Measurements from ENCODE around the gene YKT6. TPM values are rescaled to one million over a fixed set of nuclear protein-coding genes. Genes with fewer than 3 reads are reported as not detected.

The YKT6 gene
- 10 to 100 TPM; 12.4 to 85.3 (median 49.4) TPM for total RNA-seq

DNA sequence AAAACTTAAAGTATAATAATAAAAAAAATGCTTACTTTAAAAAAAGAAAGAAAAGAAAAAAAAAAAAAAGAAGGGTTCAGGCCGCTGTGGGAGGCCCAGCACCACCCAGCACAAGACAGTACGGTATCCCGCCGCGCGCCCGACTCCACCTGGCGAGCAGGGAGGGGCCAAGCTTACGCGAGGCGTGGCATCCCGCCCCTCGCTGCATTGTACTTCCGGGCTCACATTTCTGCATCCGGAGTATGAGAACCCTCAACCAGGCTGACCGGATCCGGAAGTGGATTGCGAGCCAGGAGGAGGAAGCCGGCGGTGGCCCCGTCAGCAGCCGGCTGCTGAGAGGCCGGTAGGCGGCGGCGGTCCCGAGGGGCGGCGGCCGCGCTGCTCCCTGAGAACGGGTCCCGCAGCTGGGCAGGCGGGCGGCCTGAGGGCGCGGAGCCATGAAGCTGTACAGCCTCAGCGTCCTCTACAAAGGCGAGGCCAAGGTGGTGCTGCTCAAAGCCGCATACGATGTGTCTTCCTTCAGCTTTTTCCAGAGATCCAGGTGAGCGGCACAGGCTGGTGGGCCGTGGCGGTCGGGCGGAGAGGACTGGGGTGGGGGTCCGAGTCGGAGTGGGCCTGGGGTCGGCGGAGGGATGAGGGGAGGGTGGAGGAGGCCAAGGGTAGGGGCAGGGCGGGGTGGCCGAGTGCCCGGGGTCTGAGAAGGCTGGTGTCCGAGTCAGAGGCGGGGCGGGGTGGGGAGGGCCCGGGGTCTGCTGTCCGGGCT is at the start of gene YKT6:
Gene YKT6, plus strand, starts transcription at position 280 of the 763 bp plus-strand sequence. Its CDS starts 158 bp downstream, at position 438.
- H3K36me3 ChIP-seq: no peaks in the 10 kb centered on the region
- peak within 1 kb of the TSS; percentile 55 to 78 for H3K27ac ChIP-seq
- TF ChIP-seq, protein P1, sequence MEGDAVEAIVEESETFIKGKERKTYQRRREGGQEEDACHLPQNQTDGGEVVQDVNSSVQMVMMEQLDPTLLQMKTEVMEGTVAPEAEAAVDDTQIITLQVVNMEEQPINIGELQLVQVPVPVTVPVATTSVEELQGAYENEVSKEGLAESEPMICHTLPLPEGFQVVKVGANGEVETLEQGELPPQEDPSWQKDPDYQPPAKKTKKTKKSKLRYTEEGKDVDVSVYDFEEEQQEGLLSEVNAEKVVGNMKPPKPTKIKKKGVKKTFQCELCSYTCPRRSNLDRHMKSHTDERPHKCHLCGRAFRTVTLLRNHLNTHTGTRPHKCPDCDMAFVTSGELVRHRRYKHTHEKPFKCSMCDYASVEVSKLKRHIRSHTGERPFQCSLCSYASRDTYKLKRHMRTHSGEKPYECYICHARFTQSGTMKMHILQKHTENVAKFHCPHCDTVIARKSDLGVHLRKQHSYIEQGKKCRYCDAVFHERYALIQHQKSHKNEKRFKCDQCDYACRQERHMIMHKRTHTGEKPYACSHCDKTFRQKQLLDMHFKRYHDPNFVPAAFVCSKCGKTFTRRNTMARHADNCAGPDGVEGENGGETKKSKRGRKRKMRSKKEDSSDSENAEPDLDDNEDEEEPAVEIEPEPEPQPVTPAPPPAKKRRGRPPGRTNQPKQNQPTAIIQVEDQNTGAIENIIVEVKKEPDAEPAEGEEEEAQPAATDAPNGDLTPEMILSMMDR (IDR thresholded peaks at IDR 0.05): peak; percentile 33 to 80 (median 69)
- peak; percentile 47 to 69 for TF ChIP-seq POLR2A (IDR thresholded peaks at IDR 0.05)
- no peaks in the 10 kb centered on the region for H3K9me3 ChIP-seq
- DNase-seq: peak; percentile 90 to 91
- H3K4me1 ChIP-seq: no peaks in the 10 kb centered on the region
- intact Hi-C loops (cut with DNase I; ENCODE audit: low total_unique reads): no loop called here
- H3K4me3 ChIP-seq: peak within 1 kb of the TSS; percentile 81 to 84
- no peaks in the 10 kb centered on the region for H3K27me3 ChIP-seq

DNA sequence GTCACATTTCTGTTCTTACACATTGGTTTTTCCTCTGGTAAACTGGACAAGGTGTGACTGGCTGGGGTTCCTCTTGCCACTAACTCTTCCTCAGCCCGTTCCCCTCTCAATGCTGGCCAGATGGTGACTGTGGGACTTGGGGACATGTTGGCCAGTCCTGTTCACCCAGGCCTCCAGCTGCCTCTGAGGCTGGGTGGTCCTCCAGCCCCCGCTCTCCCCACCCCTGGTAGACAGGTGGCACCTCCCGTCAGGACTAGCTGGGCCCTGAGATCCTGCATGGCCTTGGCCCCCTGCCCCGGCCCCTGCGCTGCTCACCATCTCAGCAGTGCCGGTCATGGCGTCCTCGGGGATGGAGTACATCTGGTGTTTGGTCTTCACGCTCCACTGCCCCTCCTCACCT is 48.8 kb upstream of the YKT6 start:
- H3K4me1 ChIP-seq: no peaks in the 10 kb centered on the region
- TF ChIP-seq, protein P1 (IDR thresholded peaks at IDR 0.05): no peak
- TF ChIP-seq POLR2A (IDR thresholded peaks at IDR 0.05): no peak
- intact Hi-C loops (cut with DNase I; ENCODE audit: low total_unique reads): no loop called here
- DNase-seq: peak in 1 of 2 donors; percentile 9
- H3K27me3 ChIP-seq: no peaks in the 10 kb centered on the region
- no peak overlapping the region for H3K4me3 ChIP-seq
- no peaks in the 10 kb centered on the region for H3K36me3 ChIP-seq
- no peaks in the 10 kb centered on the region for H3K9me3 ChIP-seq
- no peak overlapping the region for H3K27ac ChIP-seq

DNA sequence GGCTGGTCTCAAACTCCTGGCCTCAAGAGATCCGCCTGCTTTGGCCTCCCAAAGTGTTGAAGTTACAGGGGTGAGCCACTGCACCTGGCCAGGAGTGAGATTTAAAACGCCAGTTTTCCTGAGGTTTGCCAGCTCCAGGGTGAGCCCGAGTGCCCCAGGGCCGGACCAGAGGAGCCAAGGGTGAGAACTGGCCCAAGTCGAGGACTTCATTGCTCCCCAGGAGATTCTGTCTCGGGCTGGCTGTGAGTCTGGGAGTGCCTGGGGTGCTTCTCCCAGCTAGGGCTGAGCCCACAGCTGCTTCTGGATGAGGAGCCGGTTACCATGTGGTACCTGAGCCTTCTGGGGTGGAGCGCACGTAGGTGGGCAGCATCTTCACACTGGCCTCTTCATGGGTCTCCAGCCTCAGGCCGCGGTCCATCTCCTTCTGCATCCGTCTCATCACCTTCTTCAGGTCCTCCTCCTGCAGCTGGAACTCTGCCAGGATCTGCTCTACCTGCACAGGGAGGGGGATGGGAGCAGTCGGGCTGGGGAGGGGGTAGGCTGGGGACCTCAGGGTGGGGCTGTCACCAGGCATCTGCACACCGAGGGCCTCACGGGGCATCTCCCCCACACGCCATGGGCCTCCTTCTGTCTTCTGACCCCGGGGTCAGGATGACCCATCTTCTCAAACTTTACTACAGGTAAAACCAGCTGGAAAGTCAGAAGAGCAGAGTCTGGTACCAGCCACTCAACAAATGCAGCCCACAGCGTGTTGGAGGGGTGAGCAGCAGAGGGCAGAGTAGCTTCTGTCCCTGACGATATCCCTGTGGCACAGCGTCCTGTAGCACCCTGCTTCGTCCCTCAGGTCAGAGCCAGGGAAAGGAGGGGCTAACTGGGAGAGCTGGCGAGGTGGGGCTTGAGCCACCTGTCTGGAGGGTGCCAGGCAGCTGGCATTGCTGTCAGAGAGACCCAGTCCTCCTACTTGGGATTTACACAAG is 47.5 kb upstream of the YKT6 start:
- TF ChIP-seq POLR2A (IDR thresholded peaks at IDR 0.05): no peak
- TF ChIP-seq, protein P1 (IDR thresholded peaks at IDR 0.05): no peak
- no peak overlapping the region for H3K4me3 ChIP-seq
- H3K4me1 ChIP-seq: no peaks in the 10 kb centered on the region
- intact Hi-C loops (cut with DNase I; ENCODE audit: low total_unique reads): no loop called here
- no peaks in the 10 kb centered on the region for H3K9me3 ChIP-seq
- H3K36me3 ChIP-seq: no peaks in the 10 kb centered on the region
- H3K27ac ChIP-seq: no peak overlapping the region
- no peaks in the 10 kb centered on the region for H3K27me3 ChIP-seq
- DNase-seq: peak in 1 of 2 donors; percentile 18

DNA sequence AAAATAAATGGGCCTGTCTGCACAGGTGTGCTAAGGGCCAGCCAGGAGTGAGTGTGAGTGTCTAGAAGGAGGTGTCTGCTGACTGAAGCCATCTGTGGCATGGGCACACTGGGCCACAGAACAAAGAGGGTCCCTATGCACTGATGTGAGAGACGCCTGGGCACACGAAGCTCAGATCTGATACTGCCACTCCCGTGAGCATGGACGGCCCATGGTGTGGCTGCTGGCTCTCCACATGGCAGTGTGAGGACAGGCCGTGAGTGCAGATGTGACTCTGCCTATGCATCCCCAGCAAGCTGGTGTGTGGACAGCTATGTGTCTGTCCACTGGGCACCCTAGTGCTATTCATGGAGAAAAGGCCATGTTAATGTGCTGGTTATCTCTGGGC is 46.8 kb upstream of the YKT6 start:
- no peaks in the 10 kb centered on the region for H3K36me3 ChIP-seq
- no peaks in the 10 kb centered on the region for H3K9me3 ChIP-seq
- no peak for DNase-seq
- H3K27ac ChIP-seq: no peak overlapping the region
- H3K27me3 ChIP-seq: no peaks in the 10 kb centered on the region
- no peak overlapping the region for H3K4me3 ChIP-seq
- H3K4me1 ChIP-seq: no peaks in the 10 kb centered on the region
- TF ChIP-seq, protein P1 (IDR thresholded peaks at IDR 0.05): no peak
- TF ChIP-seq POLR2A (IDR thresholded peaks at IDR 0.05): no peak
- intact Hi-C loops (cut with DNase I; ENCODE audit: low total_unique reads): no loop called here

All from uterus (tissue), 4 donors.